NCI-H2227 treated with DMSO at 0.1 percent for 48 hours (cell line): ENCODE measurements around the gene CAV2.

Source experiments
- DNase-seq: peaks from one replicate; lab custom pipeline; 2025; lab: John Stamatoyannopoulos, UW

Gene CAV2

DNA sequence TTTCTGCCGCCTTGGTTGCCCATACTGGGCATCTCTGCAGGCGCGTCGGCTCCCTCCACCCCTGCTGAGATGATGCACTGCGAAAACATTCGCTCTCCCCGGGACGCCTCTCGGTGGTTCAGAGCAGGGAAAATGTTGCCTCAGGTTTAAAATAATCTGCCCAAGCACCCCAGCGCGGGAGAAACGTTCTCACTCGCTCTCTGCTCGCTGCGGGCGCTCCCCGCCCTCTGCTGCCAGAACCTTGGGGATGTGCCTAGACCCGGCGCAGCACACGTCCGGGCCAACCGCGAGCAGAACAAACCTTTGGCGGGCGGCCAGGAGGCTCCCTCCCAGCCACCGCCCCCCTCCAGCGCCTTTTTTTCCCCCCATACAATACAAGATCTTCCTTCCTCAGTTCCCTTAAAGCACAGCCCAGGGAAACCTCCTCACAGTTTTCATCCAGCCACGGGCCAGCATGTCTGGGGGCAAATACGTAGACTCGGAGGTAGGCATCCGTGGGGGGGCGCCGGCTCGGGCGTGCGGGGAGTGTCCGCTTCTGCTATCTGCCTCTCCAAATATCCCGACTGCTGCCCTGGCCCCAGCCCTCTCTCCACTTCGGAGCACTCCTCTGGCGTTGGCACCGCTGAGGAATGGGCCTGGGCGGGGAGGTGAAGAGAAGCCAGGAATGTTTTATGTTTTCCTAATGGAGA lies 25.2 kb downstream of the CAV2 start, which contains the start of gene CAV1:
CAV1 (plus strand) TSS at position 428 of the 689 bp plus-strand sequence; CDS start at position 455, 27 bp downstream.
- DNase-seq = no peak

DNA sequence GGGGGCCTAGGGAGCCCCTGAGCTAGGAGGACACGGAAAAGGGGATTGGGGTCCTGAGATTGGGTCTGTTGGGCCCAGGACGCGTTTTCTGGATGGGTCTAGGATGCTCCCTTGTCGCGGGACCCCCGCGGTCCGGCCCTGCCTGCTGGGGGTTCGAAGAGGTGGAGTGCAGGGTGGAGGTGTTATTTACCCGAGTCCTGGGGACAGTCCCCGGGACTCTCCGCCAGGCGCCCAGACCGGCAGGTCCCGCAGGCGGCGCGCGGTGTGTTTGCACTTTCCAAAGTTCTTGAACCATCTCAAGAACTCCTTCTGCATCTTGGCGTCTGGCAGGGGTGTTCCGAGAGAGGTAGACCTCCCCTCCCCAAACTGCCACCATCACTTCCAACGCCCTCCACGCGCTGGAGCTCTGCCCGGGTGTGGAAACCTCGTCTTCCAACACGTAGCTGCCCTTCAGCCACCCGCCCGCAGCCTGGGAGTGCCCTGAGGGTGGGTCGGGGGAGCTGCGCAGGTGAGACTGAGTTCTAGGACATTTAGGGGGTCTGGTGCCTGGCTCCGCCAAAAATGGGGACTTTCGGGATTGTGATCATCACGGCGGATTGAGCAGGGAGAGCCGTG lies 25.9 kb downstream of the CAV2 start:
- DNase-seq = no peak

GRCh38 chr7:116525913-116526861 lies 26.6 kb downstream of the CAV2 start:
- peak; percentile 3 for DNase-seq

GRCh38 chr7:116526897-116527296 lies 27.4 kb downstream of the CAV2 start:
- DNase-seq = no peak

DNA sequence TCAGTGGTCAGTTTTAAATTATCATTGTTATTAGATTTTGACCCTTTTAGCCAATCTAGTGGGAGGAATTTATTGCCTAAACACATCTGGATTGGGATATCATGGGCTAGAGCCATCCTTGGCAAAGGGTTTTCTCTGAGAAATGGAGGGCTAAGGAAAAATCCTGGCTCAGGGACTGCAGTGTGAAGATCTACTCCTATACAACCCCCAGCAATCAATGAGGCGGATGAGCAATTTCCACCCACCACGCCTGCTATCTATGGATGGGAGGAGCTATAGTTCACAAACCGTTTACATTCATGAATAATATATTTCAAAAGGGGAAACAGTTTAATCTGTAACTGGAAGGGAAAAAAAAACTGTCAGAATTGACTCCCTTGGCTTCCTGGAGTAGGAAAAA lies 28.0 kb downstream of the CAV2 start:
- no peak for DNase-seq

DNA sequence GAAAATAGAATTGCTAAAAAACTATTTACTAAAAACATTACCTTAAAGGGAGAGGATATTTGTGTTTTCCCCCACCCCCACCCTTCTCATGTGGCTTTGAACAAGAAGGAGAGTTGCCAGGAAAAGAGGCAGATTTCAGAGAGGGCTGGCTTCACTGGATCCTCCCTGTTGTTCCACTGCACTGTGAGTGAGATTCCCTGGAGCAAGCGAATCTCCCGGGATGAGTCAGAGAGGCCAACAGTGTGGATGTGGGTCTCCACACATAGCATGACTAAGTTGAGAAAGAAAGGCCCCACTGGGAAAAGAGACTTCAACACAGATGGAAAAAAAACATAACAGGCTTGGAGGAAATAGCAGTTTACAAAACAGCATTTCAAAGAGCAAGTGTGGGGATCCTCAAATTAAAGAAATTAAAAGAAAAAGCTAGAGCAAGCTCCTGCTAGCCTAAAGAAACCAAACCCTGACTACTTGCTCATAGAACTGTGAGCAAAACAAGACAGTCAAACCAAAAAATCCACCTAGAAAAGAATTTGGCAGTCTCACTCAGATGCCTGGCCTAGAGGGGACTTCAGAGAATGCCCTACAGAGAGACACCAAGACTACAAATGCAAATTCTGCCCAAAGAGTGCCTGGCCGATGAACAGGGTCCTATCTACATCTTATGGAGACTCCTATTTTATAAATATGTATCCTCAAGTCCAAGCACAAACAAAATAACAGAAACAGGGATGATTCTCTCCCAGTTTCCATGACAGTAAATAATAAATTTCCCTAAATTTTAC lies 28.7 kb downstream of the CAV2 start:
- no peak for DNase-seq

- DNase-seq = no peak
These were observed 29.7 kb downstream of the CAV2 start for GRCh38 chr7:116529250-116529649.

DNA sequence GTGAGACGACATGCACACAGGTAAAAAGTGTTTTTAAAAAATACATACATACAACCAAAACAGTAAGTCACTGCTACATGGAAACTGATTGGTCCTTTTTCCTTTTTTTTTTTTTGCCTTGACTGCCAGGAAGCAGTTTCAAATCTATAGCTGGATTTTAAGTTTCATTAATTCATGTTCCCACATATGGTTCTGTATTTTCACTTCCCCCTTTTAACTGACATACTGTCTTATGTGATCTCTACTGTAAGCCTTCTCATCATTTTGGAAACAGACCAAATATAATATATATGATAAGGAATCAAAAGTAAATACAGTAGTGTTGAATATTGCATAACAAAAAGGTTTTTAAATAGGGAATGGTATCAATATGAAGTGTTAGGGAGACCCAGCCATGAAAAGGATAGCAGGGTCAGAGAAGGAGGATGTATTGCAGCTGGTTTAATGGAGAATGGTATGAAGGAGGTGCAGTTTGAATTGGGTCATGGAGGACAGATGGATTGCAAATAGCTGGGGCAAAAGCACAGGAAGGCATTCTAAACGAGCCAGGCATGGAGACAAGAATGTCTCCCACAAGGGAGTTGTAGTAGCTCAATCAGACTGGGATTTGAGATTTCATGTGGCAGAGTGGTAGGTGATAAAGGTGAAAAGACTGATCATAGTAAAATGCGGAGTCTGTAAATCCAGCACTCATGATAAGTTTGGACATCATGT lies 30.7 kb downstream of the CAV2 start:
- DNase-seq = no peak

DNA sequence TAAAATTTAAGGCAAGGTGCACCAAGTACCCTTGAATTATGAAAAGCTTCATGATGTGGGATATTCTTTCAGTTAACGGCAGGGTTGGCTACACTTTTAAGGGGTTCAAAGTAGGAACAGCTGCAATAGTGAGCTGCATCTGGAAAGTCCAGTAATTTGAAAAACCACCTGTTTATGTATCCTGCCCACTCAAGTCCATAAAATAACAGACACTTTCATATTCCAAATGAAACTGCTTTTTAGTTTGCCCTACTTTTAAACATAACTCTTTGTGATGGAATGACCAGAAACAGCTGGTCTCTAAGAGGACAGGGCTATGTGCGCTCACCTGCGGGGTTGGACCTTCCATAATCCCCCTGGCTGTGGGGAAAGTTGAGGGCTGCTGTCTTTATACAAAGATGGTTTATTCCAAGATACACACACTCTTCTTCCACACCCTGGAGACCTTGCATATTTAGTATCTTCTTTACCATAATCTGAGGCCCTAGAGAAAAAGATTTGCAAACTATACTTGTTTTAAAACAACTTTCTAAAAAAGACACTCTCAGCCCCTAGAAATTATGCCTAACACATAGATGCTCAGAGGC lies 32.7 kb downstream of the CAV2 start:
- DNase-seq = no peak

DNA sequence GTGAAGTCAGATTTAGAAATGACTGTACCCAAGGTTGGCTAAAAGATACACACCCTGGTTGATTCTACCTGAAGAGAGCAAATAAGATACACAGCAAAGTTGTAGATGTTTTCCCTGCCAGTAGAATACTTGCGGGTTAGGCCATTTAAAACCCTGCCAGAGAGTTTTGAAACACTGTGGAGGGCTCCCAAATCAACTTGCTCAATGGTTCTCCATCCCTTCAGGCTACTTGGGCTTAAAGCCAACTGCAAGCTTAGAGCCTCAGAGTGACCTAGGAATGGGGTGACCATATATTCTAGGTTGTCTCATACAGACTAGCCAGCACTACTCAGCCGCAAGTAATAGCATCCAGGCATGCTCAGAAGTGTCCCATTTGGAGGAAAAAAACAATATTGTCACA lies 35.3 kb downstream of the CAV2 start:
- no peak for DNase-seq

DNA sequence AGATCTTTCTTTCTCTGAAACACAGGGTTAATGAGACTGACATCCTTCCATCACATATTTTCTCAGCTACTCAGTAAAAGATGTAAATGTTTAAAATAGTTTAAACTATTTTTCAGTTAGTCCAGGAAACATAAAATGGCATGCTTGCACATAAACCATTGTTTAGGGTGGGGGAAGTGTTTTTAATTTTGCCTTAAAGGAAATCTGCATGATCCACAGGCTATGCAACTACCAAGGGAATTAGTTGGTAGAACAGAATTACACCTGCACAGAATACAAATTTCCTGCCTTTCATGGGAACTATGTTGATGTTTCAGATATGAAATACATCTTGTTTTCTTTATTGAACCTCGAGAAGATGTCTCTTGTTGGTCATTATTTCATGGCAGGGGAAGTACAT lies 35.9 kb downstream of the CAV2 start:
- no peak for DNase-seq

- DNase-seq = no peak
These were observed 38.6 kb downstream of the CAV2 start for GRCh38 chr7:116538138-116538537.

- no peak for DNase-seq
These were observed 40.3 kb downstream of the CAV2 start for GRCh38 chr7:116539879-116540278.

DNA sequence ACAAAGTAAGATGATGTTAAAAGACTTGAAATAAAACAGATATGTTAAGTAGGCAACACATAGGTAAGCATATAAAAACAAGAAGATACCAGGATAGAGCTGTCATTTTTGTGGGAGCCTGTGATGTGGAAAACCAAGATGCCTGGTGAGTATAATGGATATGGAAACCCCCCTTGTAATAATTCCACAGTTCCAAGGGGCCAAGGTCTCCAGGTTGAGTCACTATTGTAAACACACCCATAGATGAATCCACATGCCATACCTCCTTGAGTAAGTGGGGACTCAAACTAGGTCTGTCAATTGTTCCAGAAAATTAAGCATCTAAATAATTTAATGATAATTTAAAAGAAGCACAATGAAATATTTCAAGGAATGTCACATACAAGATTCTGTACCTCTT lies 41.2 kb downstream of the CAV2 start:
- DNase-seq = no peak

GRCh38 chr7:116541951-116542350 lies 42.4 kb downstream of the CAV2 start:
- no peak for DNase-seq

GRCh38 chr7:116542618-116543017 lies 43.1 kb downstream of the CAV2 start:
- no peak for DNase-seq

DNA sequence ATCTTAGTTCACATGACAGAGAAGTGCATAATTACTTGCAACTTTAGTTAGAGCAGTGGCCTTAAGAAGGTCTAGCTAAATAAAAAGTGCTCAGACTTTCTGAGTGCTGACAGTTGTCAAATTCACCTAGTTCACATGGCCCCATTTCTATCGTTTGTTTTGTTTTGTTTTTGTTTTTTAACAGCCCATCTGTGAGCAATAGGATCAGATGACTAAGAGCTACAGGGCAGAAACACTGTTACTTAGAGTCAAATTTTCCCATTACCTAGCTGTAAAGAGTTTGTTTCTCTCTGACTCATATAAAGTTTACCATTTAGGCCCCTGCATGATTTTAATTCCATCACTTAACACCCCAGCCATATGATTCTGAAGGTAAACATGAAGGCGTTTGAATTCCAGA lies 44.1 kb downstream of the CAV2 start:
- no peak for DNase-seq

- DNase-seq = no peak
These were observed 44.9 kb downstream of the CAV2 start for GRCh38 chr7:116544487-116544886.

DNA sequence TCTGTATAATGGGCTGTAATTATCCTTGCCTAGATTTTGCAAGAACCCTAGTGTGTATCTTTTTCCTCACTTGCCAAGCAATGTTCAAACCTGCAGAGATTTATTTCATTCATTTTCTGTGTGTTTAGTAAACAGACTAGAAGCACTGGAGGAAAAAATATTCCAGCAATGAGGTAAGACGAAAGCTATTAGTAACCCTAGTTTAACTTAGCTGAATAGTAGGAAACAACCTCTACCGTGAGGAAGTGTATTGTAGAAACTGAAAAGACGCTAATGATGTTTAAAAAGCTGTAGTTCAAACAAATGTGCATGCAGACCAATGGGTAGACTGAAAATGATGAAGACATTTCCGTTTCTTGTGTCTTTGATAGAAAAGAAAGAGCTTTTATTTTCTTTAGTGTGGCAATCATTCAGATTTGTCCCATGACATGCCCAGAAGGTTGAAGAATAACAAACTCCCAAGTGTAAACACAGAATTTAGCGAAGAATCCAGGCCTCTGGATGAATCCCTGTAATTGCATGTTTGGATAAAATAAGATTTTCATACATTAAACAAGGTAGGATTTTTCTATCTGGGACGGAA lies 46.0 kb downstream of the CAV2 start:
- DNase-seq = no peak

DNA sequence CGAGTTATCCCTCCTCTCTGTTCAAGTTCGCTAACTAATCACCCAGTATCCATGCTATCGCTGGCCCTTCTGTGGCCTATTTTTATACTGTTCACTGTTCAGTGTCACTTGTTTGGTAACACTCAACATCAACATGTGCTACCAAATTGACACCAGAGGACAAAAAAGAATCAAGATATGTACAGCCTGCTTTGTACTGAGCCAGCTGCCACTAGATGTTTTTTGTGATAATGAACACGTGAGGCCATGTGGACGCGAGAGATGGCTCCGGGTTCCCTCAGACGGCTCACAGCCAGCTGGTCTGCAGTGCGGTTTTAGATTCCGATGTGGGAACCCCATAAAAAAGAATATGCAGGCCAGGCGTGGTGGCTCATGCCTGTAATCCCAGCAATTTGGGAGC lies 46.5 kb downstream of the CAV2 start:
- no peak for DNase-seq

DNA sequence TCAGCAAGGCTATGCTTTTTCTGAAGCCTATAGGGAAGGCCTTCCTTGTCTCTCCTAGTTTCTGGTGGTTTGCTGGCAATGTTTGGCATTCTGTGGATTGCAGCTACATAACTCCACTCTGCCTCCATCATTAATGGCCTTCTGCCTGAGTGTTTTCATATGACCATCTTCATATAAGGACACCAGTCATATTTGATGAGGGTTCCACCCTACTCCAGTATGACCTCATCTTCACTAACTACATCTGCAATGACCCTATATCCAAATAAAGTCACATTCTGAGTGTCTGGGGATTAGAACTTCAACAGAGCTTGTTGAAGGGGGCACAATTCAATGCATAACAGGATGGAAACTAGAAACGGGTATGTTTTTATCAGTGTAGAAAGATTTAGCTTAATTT lies 47.4 kb downstream of the CAV2 start:
- no peak for DNase-seq
